GM12878 (cell line): ENCODE results near the gene SRRM2.

Source experiments
- MTA3 ChIP-seq: IDR thresholded peaks from 2 replicates; pipeline ENCODE4 v1.6.1; 2012; ENCODE audit warnings: low read length, inconsistent platforms, borderline replicate concordance
- TAF1 ChIP-seq: IDR thresholded peaks from 2 replicates; pipeline ENCODE4 v1.6.1; 2011; ENCODE audit warnings: mild to moderate bottlenecking, low read depth, low read length, borderline replicate concordance
- ZNF274 ChIP-seq: IDR thresholded peaks from one replicate; pipeline ENCODE4 v1.8.0; 2011; ENCODE audit not compliant: insufficient read length, insufficient read depth

DNA sequence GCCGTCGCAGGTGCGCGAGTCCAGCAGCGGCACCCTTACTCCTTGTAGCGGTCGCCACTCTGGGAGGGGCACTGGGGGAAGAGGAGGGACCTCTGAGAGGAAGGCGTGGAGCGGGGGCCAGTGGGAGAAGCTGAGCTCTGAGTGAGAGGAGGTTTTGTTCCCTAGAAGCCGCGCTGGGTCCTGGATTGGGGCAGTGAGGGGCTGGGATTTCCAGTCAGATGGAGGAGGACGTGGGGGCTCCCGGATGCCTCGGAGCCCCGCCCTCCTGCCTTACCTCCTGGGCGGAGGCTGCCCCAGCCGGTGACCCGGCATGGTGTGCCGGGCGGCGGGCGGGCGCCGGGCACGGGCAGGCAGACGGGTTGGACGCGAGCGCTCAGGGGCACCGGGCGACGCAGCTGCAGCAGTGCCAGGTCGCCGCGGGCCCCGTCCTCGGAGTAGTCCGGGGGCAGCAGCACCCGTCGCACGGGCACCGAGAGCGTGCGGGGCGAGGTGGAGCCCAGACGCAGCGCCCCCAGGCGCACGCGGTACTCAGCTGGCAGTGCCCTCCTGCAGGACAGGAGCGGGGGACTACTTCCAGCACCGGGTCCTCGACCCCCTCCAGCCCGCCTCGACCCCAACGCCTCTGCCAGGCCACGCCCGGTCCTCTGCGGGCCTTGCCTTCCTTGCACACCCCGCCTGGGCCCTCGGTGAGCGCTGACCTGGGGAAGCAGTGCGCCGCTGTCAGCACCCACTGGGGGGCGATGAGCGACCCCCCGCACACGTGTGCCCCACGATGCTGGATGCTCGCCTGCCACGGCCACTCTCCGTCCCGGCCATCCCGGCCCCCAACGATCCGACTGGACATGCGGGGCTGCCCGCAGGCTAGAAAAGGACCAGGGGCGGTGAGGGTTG is 32.9 kb downstream of the SRRM2 start:
- TF ChIP-seq ZNF274 (no peak), TAF1 (no peak), MTA3 (no peak)
